A549 (cell line): ENCODE results near the gene CACNA1F. TPM values are rescaled to one million over a fixed set of nuclear protein-coding genes. Genes with fewer than 3 reads are reported as not detected.

ENCODE experiments used
- ATAC-seq, 2 experiments: fragments of 200-7000 bp in 1 of 2; fragments of >200 bp in 1 of 2; cut with Nextera tagmentation in 1 of 2; cut with Tn5 transposase in 1 of 2; 3 replicates each; pipeline versions ENCODE4 v1.8.0 to v1.9.1; 2018 to 2020; ENCODE audit warnings: mild to moderate bottlenecking in 1 of 2, moderate library complexity in 1 of 2
- CTCF ChIA-PET: fragments of 300-600 bp; sonication (Branson Sonifier 250); formaldehyde crosslinking; extraction: SDS; loops from one replicate; lab custom pipeline; 2021; ENCODE audit warnings: antibody characterized with exemption, inconsistent platforms; lab: Yijun Ruan, JAX
- POLR2A ChIA-PET: fragments of 350-600 bp; formaldehyde crosslinking; extraction: SDS; loops from one replicate; lab custom pipeline; 2021; ENCODE audit warnings: antibody characterized with exemption, inconsistent platforms; lab: Yijun Ruan, JAX
- DNase-seq, 2 experiments: peaks; one replicate each; pipeline versions ENCODE4 v3.0.0 to v3.0.0-alpha.2; 2011 to 2016; ENCODE audit warnings: low read depth in 1 of 2, low spot score in 1 of 2
- FAIRE-seq: peaks from 2 replicates; lab custom pipeline; 2011; peaks lifted over from hg19 to GRCh38; lab: Jason Lieb, UNC
- H3K27ac ChIP-seq, 2 experiments: fragments of >200 bp; sonication (Bioruptor Twin); formaldehyde crosslinking; 3 replicates each; pipeline ENCODE4 v1.5.1; 2016 to 2017
- H3K4me1 ChIP-seq: fragments of >200 bp; sonication (Bioruptor Twin); formaldehyde crosslinking; 3 replicates; pipeline ENCODE4 v1.6.1; 2016
- H3K4me2 ChIP-seq: fragments of >200 bp; sonication (Bioruptor Twin); formaldehyde crosslinking; 3 replicates; pipeline ENCODE4 v1.6.1; 2016
- H3K4me3 ChIP-seq: fragments of >200 bp; sonication (Bioruptor Twin); formaldehyde crosslinking; 3 replicates; pipeline ENCODE4 v1.5.1; 2016
- H3K9me3 ChIP-seq: fragments of >200 bp; sonication (Bioruptor Twin); formaldehyde crosslinking; 3 replicates; pipeline ENCODE4 v1.6.1; 2016
- CBX8 ChIP-seq: fragments of 200-600 bp; sonication (generic); IDR thresholded peaks from 2 replicates; pipeline ENCODE4 v1.6.1; 2016
- E2F6 ChIP-seq: IDR thresholded peaks from 2 replicates; pipeline ENCODE4 v1.6.1; 2012; ENCODE audit warnings: low read depth, borderline replicate concordance
- EP300 ChIP-seq, 2 experiments: fragments of >200 bp; sonication (Bioruptor Twin); formaldehyde crosslinking; IDR thresholded peaks; 2 replicates in 1 of 2; 3 replicates in 1 of 2; pipeline ENCODE4 v1.6.1; 2016 to 2017
- ESRRA ChIP-seq: fragments of 150-350 bp; IDR thresholded peaks from 2 replicates; pipeline ENCODE4 v1.6.1; 2014; ENCODE audit warnings: mild to moderate bottlenecking, low read length, borderline replicate concordance
- FOSL2 ChIP-seq, 2 experiments: fragments of 450-650 bp in 1 of 2; fragments of >200 bp in 1 of 2; sonication (Bioruptor Twin) in 1 of 2; formaldehyde crosslinking; IDR thresholded peaks; 2 replicates each; pipeline versions ENCODE4 v1.5.0 to v1.6.1; 2016 to 2020; ENCODE audit warnings: mild to moderate bottlenecking in 1 of 2, moderate library complexity in 1 of 2
- FOXS1 ChIP-seq: fragments of 250-450 bp; sonication (Bioruptor Pico); IDR thresholded peaks from 2 replicates; pipeline ENCODE4 v1.5.0; 2020; ENCODE audit warnings: mild to moderate bottlenecking, moderate library complexity
- HDAC2 ChIP-seq: fragments of 200-600 bp; sonication (generic); IDR thresholded peaks from 2 replicates; pipeline ENCODE4 v1.6.1; 2016
- HOXA7 ChIP-seq: fragments of 250-450 bp; sonication (Bioruptor Pico); IDR thresholded peaks from 2 replicates; pipeline ENCODE4 v1.5.0; 2020; ENCODE audit warnings: mild to moderate bottlenecking, moderate library complexity
- HOXB13 ChIP-seq: fragments of 250-450 bp; sonication (Bioruptor Pico); IDR thresholded peaks from 2 replicates; pipeline ENCODE4 v1.5.0; 2020; ENCODE audit warnings: low read depth, mild to moderate bottlenecking, moderate library complexity
- JUN ChIP-seq, 2 experiments: fragments of >200 bp; sonication (Bioruptor Twin); formaldehyde crosslinking; IDR thresholded peaks; 2 replicates in 1 of 2; 3 replicates in 1 of 2; pipeline ENCODE4 v1.6.1; 2016 to 2017
- KDM1A ChIP-seq: fragments of 200-600 bp; sonication (generic); IDR thresholded peaks from 2 replicates; pipeline ENCODE4 v1.6.1; 2016; ENCODE audit warnings: low read depth, mild to moderate bottlenecking
- KDM5A ChIP-seq: fragments of 200-600 bp; sonication (generic); IDR thresholded peaks from 2 replicates; pipeline ENCODE4 v1.6.1; 2016; ENCODE audit warnings: antibody characterized with exemption, mild to moderate bottlenecking
- MYC ChIP-seq: IDR thresholded peaks from 2 replicates; pipeline ENCODE4 v1.6.1; 2012; ENCODE audit warnings: mild to moderate bottlenecking, inconsistent platforms, low read length, improper control_type of control experiment, borderline replicate concordance
- NFE2L2 ChIP-seq: fragments of 150-350 bp; conservative IDR thresholded peaks from 2 replicates; pipeline ENCODE4 v1.6.1; 2014; ENCODE audit warnings: low read length
- NPAS2 ChIP-seq: fragments of 250-450 bp; sonication (Bioruptor Pico); IDR thresholded peaks from 2 replicates; pipeline ENCODE4 v1.8.0; 2022; ENCODE audit warnings: mild to moderate bottlenecking, moderate library complexity, borderline replicate concordance
- PHF8 ChIP-seq: fragments of 200-600 bp; sonication (generic); IDR thresholded peaks from 2 replicates; pipeline ENCODE4 v1.6.1; 2016; ENCODE audit warnings: low read depth, mild to moderate bottlenecking, antibody characterized with exemption, moderate library complexity, borderline replicate concordance
- REST ChIP-seq: fragments of 200-600 bp; sonication (generic); IDR thresholded peaks from 2 replicates; pipeline ENCODE4 v1.6.1; 2016; ENCODE audit warnings: antibody characterized with exemption, mild to moderate bottlenecking, moderate library complexity
- SMC3 ChIP-seq: fragments of >200 bp; sonication (Bioruptor Twin); formaldehyde crosslinking; IDR thresholded peaks from 3 replicates; pipeline ENCODE4 v1.6.1; 2018; ENCODE audit warnings: inconsistent platforms
- TP53 ChIP-seq: fragments of 250-450 bp; sonication (Bioruptor Pico); IDR thresholded peaks from 2 replicates; pipeline ENCODE4 v1.5.0; 2021; ENCODE audit warnings: mild to moderate bottlenecking, moderate library complexity
- USF2 ChIP-seq: fragments of 450-650 bp; IDR thresholded peaks from 2 replicates; pipeline ENCODE4 v1.6.1; 2014; ENCODE audit warnings: antibody characterized with exemption
- ZFP36 ChIP-seq: fragments of 450-650 bp; IDR thresholded peaks from 2 replicates; pipeline ENCODE4 v1.6.1; 2014; ENCODE audit warnings: borderline replicate concordance; ENCODE audit not compliant: partially characterized antibody
- ZSCAN20 ChIP-seq: fragments of 250-450 bp; sonication (Bioruptor Pico); IDR thresholded peaks from 2 replicates; pipeline ENCODE4 v1.8.0; 2022; ENCODE audit warnings: mild to moderate bottlenecking, moderate library complexity
- WGBS: methylation state at CpG from one replicate; pipeline ENCODE4 v1.1.6; 2017; ENCODE audit errors: missing lambda C conversion rate; 5-methylcytosine and 5-hydroxymethylcytosine counted together
- polyA plus RNA-seq, 4 experiments: library from polyadenylated mRNA; depleted of rRNA in 3 of 4; stranded (reverse); fragments of >200 nt; fragmentation: RNase III in 1 of 4; extraction: RNeasy Plus Mini Kit Qiagen cat#74134 plus additional on column Dnase treatment in 1 of 4; gene quantifications; 2 replicates in 3 of 4; 3 replicates in 1 of 4; pipeline ENCODE4 v1.2.3, GENCODE V29; 2011 to 2017
- TF ChIP-seq, protein P1 (sequence below): fragments of >200 bp; sonication (Bioruptor Twin); formaldehyde crosslinking; IDR thresholded peaks from 3 replicates; pipeline ENCODE4 v1.5.1; 2016
- TF ChIP-seq, protein P2 (sequence below): fragments of >200 bp; sonication (Bioruptor Twin); formaldehyde crosslinking; IDR thresholded peaks from 3 replicates; pipeline ENCODE4 v1.6.1; 2016

The CACNA1F gene
- polyA plus RNA-seq, 2 of the 4 experiments (the other 2 are of a cell fraction): not detected

GRCh38 chrX:49208399-49208798 lies 24.7 kb downstream of the CACNA1F start:
- POLR2A ChIA-PET: no interaction called here
- DNase-seq: no peak
- no peak for TF ChIP-seq NPAS2 (CRISPR knock-in tag)
- TF ChIP-seq REST: no peak
- TF ChIP-seq NFE2L2: no peak
- TF ChIP-seq USF2: no peak
- no peak for TF ChIP-seq ZSCAN20 (CRISPR knock-in tag)
- no peak for TF ChIP-seq PHF8
- TF ChIP-seq ESRRA: no peak
- TF ChIP-seq, protein P1, sequence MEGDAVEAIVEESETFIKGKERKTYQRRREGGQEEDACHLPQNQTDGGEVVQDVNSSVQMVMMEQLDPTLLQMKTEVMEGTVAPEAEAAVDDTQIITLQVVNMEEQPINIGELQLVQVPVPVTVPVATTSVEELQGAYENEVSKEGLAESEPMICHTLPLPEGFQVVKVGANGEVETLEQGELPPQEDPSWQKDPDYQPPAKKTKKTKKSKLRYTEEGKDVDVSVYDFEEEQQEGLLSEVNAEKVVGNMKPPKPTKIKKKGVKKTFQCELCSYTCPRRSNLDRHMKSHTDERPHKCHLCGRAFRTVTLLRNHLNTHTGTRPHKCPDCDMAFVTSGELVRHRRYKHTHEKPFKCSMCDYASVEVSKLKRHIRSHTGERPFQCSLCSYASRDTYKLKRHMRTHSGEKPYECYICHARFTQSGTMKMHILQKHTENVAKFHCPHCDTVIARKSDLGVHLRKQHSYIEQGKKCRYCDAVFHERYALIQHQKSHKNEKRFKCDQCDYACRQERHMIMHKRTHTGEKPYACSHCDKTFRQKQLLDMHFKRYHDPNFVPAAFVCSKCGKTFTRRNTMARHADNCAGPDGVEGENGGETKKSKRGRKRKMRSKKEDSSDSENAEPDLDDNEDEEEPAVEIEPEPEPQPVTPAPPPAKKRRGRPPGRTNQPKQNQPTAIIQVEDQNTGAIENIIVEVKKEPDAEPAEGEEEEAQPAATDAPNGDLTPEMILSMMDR: no peak
- TF ChIP-seq JUN (IDR thresholded peaks at IDR 0.05): no peak
- TF ChIP-seq SMC3: no peak
- TF ChIP-seq MYC: no peak
- TF ChIP-seq, protein P2, sequence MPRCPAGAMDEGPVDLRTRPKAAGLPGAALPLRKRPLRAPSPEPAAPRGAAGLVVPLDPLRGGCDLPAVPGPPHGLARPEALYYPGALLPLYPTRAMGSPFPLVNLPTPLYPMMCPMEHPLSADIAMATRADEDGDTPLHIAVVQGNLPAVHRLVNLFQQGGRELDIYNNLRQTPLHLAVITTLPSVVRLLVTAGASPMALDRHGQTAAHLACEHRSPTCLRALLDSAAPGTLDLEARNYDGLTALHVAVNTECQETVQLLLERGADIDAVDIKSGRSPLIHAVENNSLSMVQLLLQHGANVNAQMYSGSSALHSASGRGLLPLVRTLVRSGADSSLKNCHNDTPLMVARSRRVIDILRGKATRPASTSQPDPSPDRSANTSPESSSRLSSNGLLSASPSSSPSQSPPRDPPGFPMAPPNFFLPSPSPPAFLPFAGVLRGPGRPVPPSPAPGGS: no peak
- TF ChIP-seq TP53 (CRISPR knock-in tag): no peak
- TF ChIP-seq ZFP36: no peak
- TF ChIP-seq KDM1A: no peak
- no peak for TF ChIP-seq HOXB13 (CRISPR knock-in tag)
- TF ChIP-seq E2F6: no peak
- TF ChIP-seq, all 56 proteins: peak for 0
- 100% methylated on average over 4 of the region's 5 CpGs for WGBS
- CTCF ChIA-PET: no interaction called here
- Histone ChIP-seq H3K4me1 (no peaks in the 10 kb centered on the region), H3K9me3 (no peaks in the 10 kb centered on the region), H3K27ac (no peak overlapping the region), H3K4me3 (no peak overlapping the region), H3K4me2 (no peak overlapping the region)
- ATAC-seq: no peak
- no peak for FAIRE-seq

DNA sequence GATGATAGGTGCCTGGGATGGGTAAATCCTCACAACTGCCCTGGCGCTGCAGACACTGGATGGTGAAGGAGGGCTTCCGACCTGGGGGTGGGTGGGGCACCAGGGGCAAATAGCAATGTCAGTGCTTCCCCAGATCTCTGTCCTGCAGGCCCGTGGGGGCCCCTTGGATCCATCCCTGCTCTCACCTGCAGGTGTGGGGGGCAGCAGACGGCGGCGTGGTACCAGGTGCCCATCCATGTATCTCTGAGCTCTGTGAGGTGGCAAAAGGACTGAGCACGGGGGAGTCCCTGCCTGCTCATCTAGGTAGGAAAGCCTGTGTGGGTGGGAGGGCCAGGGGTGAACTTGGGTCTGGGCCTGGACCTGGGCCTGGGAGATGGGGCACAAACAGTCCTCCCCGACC lies 26.6 kb downstream of the CACNA1F start:
- ATAC-seq (no peak), FAIRE-seq (no peak), DNase-seq (no peak)
- CTCF ChIA-PET: interaction anchor here (1.0 kb wide), 1 partner anchor 14 kb away, joined by 3 read pairs; no protein-coding TSS in a partner anchor
- TF ChIP-seq HOXA7 (CRISPR knock-in tag) (no peak), HDAC2 (no peak), SMC3 (no peak), KDM5A (no peak), FOSL2 (IDR thresholded peaks at IDR 0.05) (no peak), FOSL2 (CRISPR knock-in tag; IDR thresholded peaks at IDR 0.05) (no peak), EP300 (IDR thresholded peaks at IDR 0.05) (no peak), JUN (IDR thresholded peaks at IDR 0.05) (no peak), FOXS1 (no peak), CBX8 (no peak), KDM1A (no peak)
- no peak overlapping the region for H3K4me3 ChIP-seq
- H3K27ac ChIP-seq: no peak overlapping the region
- no peaks in the 10 kb centered on the region for H3K9me3 ChIP-seq
- H3K4me2 ChIP-seq: no peak overlapping the region
- WGBS: 60% methylated on average over 5 of the region's 8 CpGs
- POLR2A ChIA-PET: no interaction called here
- H3K4me1 ChIP-seq: no peaks in the 10 kb centered on the region
